Liver (tissue), 9 donors: Measurements from ENCODE around the gene ENPP4. TPM values are rescaled to one million over a fixed set of nuclear protein-coding genes. Genes with fewer than 3 reads are reported as not detected.

Experiments
- DNase-seq: peaks from one replicate; pipeline ENCODE4 v3.0.0-alpha.2; 2017; ENCODE audit warnings: low spot score
- H3K27ac ChIP-seq, 2 donors: one replicate each; pipeline ENCODE4 v1.7.0; 2013; ENCODE audit warnings: inconsistent platforms in 2 of 2, low read length in 2 of 2, control low read depth in 1 of 2, low read depth in 1 of 2, mild to moderate bottlenecking in 1 of 2
- H3K27me3 ChIP-seq, 4 donors: one replicate each; pipeline versions ENCODE4 v1.6.1 to v1.7.0; 2013; ENCODE audit warnings: low read length in 3 of 4, inconsistent platforms in 1 of 4, mild to moderate bottlenecking in 1 of 4, moderate library complexity in 1 of 4; ENCODE audit not compliant: control insufficient read depth in 4 of 4, insufficient read depth in 4 of 4
- H3K36me3 ChIP-seq, 4 donors: one replicate each; pipeline versions ENCODE4 v1.6.1 to v1.7.0; 2013; ENCODE audit warnings: low read length in 3 of 4, mild to moderate bottlenecking in 3 of 4, low read depth in 1 of 4, moderate library complexity in 1 of 4; ENCODE audit not compliant: control insufficient read depth in 4 of 4, insufficient read depth in 3 of 4
- H3K4me1 ChIP-seq, 4 donors: one replicate each; pipeline versions ENCODE4 v1.6.1 to v1.7.0; 2013; ENCODE audit warnings: low read length in 3 of 4, mild to moderate bottlenecking in 3 of 4, moderate library complexity in 1 of 4; ENCODE audit not compliant: control insufficient read depth in 4 of 4, insufficient read depth in 4 of 4
- H3K4me3 ChIP-seq, 3 donors: one replicate each; pipeline versions ENCODE4 v1.6.1 to v1.7.0; 2013; ENCODE audit warnings: low read length in 3 of 3, control low read depth in 1 of 3, low read depth in 1 of 3, mild to moderate bottlenecking in 1 of 3
- H3K9ac ChIP-seq, 2 donors: one replicate each; pipeline ENCODE4 v1.7.0; 2013; ENCODE audit warnings: low read length in 2 of 2, mild to moderate bottlenecking in 2 of 2, moderate library complexity in 2 of 2, control low read depth in 1 of 2, low read depth in 1 of 2
- H3K9me3 ChIP-seq, 4 donors: one replicate each; pipeline versions ENCODE4 v1.6.1 to v1.7.0; 2013; ENCODE audit warnings: low read length in 3 of 4; ENCODE audit not compliant: control insufficient read depth in 4 of 4
- EGR1 ChIP-seq, 2 donors: IDR thresholded peaks; 2 replicates each; pipeline ENCODE4 v1.6.1; 2016 to 2018; ENCODE audit warnings: antibody characterized with exemption in 2 of 2, low read depth in 2 of 2
- FOXA1 ChIP-seq: IDR thresholded peaks from 2 replicates; pipeline ENCODE4 v1.6.1; 2016; ENCODE audit warnings: antibody characterized with exemption
- FOXA2 ChIP-seq: IDR thresholded peaks from 2 replicates; pipeline ENCODE4 v1.6.1; 2016; ENCODE audit warnings: antibody characterized with exemption
- GABPA ChIP-seq, 2 donors: IDR thresholded peaks in 1 of 2; conservative IDR thresholded peaks in 1 of 2; 2 replicates each; pipeline ENCODE4 v1.6.1; 2016; ENCODE audit warnings: antibody characterized with exemption in 2 of 2, mild to moderate bottlenecking in 1 of 2, moderate library complexity in 1 of 2
- HNF4A ChIP-seq, 2 donors: conservative IDR thresholded peaks; 2 replicates each; pipeline ENCODE4 v1.6.1; 2016; ENCODE audit warnings: antibody characterized with exemption in 2 of 2, mild to moderate bottlenecking in 2 of 2
- HNF4G ChIP-seq: IDR thresholded peaks from 2 replicates; pipeline ENCODE4 v1.6.1; 2016; ENCODE audit warnings: antibody characterized with exemption
- NR2F2 ChIP-seq: IDR thresholded peaks from 2 replicates; pipeline ENCODE4 v1.6.1; 2016; ENCODE audit warnings: antibody characterized with exemption
- RAD21 ChIP-seq, 2 donors: IDR thresholded peaks; 2 replicates each; pipeline ENCODE4 v1.6.1; 2016; ENCODE audit warnings: antibody characterized with exemption in 2 of 2, mild to moderate bottlenecking in 2 of 2
- RXRA ChIP-seq, 2 donors: IDR thresholded peaks; 2 replicates each; pipeline ENCODE4 v1.6.1; 2017 to 2018; ENCODE audit warnings: antibody characterized with exemption in 2 of 2, mild to moderate bottlenecking in 1 of 2
- SP1 ChIP-seq: IDR thresholded peaks from 2 replicates; pipeline ENCODE4 v1.6.1; 2018; ENCODE audit warnings: antibody characterized with exemption, mild to moderate bottlenecking
- TAF1 ChIP-seq: conservative IDR thresholded peaks from 2 replicates; pipeline ENCODE4 v1.6.1; 2016; ENCODE audit warnings: antibody characterized with exemption, mild to moderate bottlenecking
- YY1 ChIP-seq: IDR thresholded peaks from 2 replicates; pipeline ENCODE4 v1.6.1; 2016; ENCODE audit warnings: antibody characterized with exemption, mild to moderate bottlenecking
- WGBS: extraction: QIAGEN DNeasy Blood & Tissue Kit; methylation state at CpG from one replicate; pipeline ENCODE4 v1.1.7; 2013; 5-methylcytosine and 5-hydroxymethylcytosine counted together
- polyA plus RNA-seq, 2 donors: library from polyadenylated mRNA; stranded (reverse) in 1 of 2; unstranded in 1 of 2; fragments of 200-250 nt in 1 of 2; fragments of >200 nt in 1 of 2; fragmentation: Nextera tagmentation in 1 of 2; extraction: Ambion mirVana in 1 of 2; gene quantifications; one replicate each; pipeline versions ENCODE4 v1.2.1 to v1.2.3, GENCODE V29; 2013 to 2015
- total RNA-seq, 2 donors: library from RNA; depleted of rRNA; stranded (reverse); fragments of >200 nt; gene quantifications; one replicate each; pipeline ENCODE4 v1.2.3, GENCODE V29; 2014
- TF ChIP-seq, protein P1 (sequence below): IDR thresholded peaks from 2 replicates; pipeline ENCODE4 v1.6.1; 2016; ENCODE audit warnings: antibody characterized with exemption, mild to moderate bottlenecking
- TF ChIP-seq, protein P2 (sequence below): IDR thresholded peaks from 2 replicates; pipeline ENCODE4 v1.6.1; 2016; ENCODE audit warnings: antibody characterized with exemption
- TF ChIP-seq, protein P3 (sequence below): IDR thresholded peaks from 2 replicates; pipeline ENCODE4 v1.6.1; 2016; ENCODE audit warnings: antibody characterized with exemption
- TF ChIP-seq, protein P4 (sequence below): IDR thresholded peaks from 2 replicates; pipeline ENCODE4 v1.6.1; 2016; ENCODE audit warnings: antibody characterized with exemption
- TF ChIP-seq, protein P5 (sequence below): fragments of 150-350 bp; IDR thresholded peaks from 2 replicates; pipeline ENCODE4 v1.5.1; 2017; ENCODE audit warnings: improper control_type of control experiment, low read depth, low read length; ENCODE audit not compliant: missing input control
- donor health status: healthy.
- donor health status: healthy.
- donor health status: healthy.
- donor health status: healthy.
- donor health status: healthy.

The ENPP4 gene
- total and polyA plus RNA-seq, 4 donors = 3.6 to 12.6 (median 4.8) TPM

DNA sequence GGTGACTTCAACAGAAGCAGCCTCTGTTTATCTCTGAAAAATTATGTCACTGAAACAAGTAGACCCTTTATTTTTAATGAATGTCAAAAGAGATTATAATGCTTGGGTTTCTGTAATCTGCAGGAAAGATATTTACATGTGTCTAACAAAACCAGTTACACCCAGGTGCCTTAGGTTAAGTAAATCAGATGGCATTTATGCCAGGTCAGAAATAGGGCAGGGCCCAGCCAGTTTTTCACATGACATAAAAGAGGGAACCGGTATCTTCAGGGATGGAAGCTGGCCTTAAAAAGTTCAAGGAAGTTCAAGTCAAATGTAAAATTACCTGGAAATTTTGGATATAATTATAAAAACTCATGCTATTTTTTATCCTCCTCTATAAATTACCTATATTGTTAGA, 14.2 kb upstream of the ENPP4 start:
- TF ChIP-seq SP1 (no peak), RXRA (IDR thresholded peaks at IDR 0.05) (no peak), FOXA1 (no peak), TAF1 (no peak), YY1 (no peak), FOXA2 (no peak), RAD21 (IDR thresholded peaks at IDR 0.05) (no peak), GABPA (IDR thresholded peaks at IDR 0.05 in 1 of 2, conservative IDR thresholded peaks at IDR 0.05 in 1 of 2) (no peak), HNF4G (no peak), EGR1 (IDR thresholded peaks at IDR 0.05; ENCODE audit: low read depth in 2 of 2) (no peak), NR2F2 (no peak)
- TF ChIP-seq, protein P1, sequence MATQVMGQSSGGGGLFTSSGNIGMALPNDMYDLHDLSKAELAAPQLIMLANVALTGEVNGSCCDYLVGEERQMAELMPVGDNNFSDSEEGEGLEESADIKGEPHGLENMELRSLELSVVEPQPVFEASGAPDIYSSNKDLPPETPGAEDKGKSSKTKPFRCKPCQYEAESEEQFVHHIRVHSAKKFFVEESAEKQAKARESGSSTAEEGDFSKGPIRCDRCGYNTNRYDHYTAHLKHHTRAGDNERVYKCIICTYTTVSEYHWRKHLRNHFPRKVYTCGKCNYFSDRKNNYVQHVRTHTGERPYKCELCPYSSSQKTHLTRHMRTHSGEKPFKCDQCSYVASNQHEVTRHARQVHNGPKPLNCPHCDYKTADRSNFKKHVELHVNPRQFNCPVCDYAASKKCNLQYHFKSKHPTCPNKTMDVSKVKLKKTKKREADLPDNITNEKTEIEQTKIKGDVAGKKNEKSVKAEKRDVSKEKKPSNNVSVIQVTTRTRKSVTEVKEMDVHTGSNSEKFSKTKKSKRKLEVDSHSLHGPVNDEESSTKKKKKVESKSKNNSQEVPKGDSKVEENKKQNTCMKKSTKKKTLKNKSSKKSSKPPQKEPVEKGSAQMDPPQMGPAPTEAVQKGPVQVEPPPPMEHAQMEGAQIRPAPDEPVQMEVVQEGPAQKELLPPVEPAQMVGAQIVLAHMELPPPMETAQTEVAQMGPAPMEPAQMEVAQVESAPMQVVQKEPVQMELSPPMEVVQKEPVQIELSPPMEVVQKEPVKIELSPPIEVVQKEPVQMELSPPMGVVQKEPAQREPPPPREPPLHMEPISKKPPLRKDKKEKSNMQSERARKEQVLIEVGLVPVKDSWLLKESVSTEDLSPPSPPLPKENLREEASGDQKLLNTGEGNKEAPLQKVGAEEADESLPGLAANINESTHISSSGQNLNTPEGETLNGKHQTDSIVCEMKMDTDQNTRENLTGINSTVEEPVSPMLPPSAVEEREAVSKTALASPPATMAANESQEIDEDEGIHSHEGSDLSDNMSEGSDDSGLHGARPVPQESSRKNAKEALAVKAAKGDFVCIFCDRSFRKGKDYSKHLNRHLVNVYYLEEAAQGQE = no peak
- TF ChIP-seq, protein P2, sequence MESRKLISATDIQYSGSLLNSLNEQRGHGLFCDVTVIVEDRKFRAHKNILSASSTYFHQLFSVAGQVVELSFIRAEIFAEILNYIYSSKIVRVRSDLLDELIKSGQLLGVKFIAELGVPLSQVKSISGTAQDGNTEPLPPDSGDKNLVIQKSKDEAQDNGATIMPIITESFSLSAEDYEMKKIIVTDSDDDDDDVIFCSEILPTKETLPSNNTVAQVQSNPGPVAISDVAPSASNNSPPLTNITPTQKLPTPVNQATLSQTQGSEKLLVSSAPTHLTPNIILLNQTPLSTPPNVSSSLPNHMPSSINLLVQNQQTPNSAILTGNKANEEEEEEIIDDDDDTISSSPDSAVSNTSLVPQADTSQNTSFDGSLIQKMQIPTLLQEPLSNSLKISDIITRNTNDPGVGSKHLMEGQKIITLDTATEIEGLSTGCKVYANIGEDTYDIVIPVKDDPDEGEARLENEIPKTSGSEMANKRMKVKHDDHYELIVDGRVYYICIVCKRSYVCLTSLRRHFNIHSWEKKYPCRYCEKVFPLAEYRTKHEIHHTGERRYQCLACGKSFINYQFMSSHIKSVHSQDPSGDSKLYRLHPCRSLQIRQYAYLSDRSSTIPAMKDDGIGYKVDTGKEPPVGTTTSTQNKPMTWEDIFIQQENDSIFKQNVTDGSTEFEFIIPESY = no peak
- TF ChIP-seq, protein P3, sequence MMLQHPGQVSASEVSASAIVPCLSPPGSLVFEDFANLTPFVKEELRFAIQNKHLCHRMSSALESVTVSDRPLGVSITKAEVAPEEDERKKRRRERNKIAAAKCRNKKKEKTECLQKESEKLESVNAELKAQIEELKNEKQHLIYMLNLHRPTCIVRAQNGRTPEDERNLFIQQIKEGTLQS = no peak
- TF ChIP-seq, protein P4, sequence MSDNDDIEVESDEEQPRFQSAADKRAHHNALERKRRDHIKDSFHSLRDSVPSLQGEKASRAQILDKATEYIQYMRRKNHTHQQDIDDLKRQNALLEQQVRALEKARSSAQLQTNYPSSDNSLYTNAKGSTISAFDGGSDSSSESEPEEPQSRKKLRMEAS = no peak
- TF ChIP-seq, protein P5, sequence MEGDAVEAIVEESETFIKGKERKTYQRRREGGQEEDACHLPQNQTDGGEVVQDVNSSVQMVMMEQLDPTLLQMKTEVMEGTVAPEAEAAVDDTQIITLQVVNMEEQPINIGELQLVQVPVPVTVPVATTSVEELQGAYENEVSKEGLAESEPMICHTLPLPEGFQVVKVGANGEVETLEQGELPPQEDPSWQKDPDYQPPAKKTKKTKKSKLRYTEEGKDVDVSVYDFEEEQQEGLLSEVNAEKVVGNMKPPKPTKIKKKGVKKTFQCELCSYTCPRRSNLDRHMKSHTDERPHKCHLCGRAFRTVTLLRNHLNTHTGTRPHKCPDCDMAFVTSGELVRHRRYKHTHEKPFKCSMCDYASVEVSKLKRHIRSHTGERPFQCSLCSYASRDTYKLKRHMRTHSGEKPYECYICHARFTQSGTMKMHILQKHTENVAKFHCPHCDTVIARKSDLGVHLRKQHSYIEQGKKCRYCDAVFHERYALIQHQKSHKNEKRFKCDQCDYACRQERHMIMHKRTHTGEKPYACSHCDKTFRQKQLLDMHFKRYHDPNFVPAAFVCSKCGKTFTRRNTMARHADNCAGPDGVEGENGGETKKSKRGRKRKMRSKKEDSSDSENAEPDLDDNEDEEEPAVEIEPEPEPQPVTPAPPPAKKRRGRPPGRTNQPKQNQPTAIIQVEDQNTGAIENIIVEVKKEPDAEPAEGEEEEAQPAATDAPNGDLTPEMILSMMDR = no peak
- Histone ChIP-seq H3K9me3 (no peaks in the 10 kb centered on the region), H3K4me1 (no peaks in the 10 kb centered on the region), H3K27ac (no peak overlapping the region), H3K9ac (no peak overlapping the region), H3K27me3 (no peaks in the 10 kb centered on the region), H3K4me3 (no peak overlapping the region), H3K36me3 (no peaks in the 10 kb centered on the region)
- 86% methylated on average over 1 of the region's 1 CpG for WGBS
- no peak for DNase-seq

DNA sequence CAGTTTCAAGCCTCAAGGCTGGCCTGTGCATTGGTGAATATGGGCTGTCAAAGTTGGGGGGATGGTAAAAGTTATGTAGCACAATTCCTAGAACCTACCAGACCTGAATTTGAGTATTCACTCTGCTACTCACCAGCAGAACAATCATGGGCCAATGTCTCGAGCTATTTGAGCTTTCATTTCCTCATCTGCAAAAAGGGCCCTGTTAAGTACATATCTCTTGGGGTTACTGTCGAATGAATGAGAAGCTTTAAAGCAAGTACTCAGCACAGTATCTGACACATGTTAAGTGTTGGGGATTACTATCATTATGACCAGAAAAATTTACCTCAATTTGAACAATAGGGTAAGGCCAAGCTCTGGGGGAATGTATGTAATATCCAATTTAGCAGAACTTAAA, 13.5 kb upstream of the ENPP4 start:
- H3K9me3 ChIP-seq = no peaks in the 10 kb centered on the region
- WGBS = 88% methylated on average over 2 of the region's 2 CpGs

More for the DNA sequence above, 13.5 kb upstream of the ENPP4 start:
- H3K27ac ChIP-seq = no peak overlapping the region
- no peak overlapping the region for H3K4me3 ChIP-seq
- H3K4me1 ChIP-seq = no peaks in the 10 kb centered on the region
- no peak for DNase-seq
- no peaks in the 10 kb centered on the region for H3K36me3 ChIP-seq
- no peaks in the 10 kb centered on the region for H3K27me3 ChIP-seq
- H3K9ac ChIP-seq = no peak overlapping the region
- TF ChIP-seq HNF4A (conservative IDR thresholded peaks at IDR 0.05) (no peak), RXRA (IDR thresholded peaks at IDR 0.05) (no peak), SP1 (no peak), NR2F2 (no peak)
